Activated CD8-positive, alpha-beta memory T cell treated with anti-CD3 and anti-CD28 coated beads for 36 hours (primary cell): Measurements from ENCODE around the gene ALDH4A1. TPM values are rescaled to one million over a fixed set of nuclear protein-coding genes. Genes with fewer than 3 reads are reported as not detected.

Experiments used
- CTCF ChIA-PET: fragments of 350-600 bp; sonication (Branson Sonifier 250); formaldehyde crosslinking; loops from one replicate; lab custom pipeline; 2021; ENCODE audit warnings: antibody characterized with exemption; lab: Charles Lee
- POLR2A ChIA-PET: fragments of 350-600 bp; sonication (Branson Sonifier 250); formaldehyde crosslinking; loops from one replicate; lab custom pipeline; 2021; ENCODE audit warnings: antibody characterized with exemption; lab: Charles Lee
- total RNA-seq, 2 experiments: library from RNA; stranded (reverse); gene quantifications; one replicate each; pipeline ENCODE4 v1.2.3, GENCODE V29; 2021

ALDH4A1 gene
- total RNA-seq, 2 experiments from 2014 or later: 7.9 to 9.0 TPM

DNA sequence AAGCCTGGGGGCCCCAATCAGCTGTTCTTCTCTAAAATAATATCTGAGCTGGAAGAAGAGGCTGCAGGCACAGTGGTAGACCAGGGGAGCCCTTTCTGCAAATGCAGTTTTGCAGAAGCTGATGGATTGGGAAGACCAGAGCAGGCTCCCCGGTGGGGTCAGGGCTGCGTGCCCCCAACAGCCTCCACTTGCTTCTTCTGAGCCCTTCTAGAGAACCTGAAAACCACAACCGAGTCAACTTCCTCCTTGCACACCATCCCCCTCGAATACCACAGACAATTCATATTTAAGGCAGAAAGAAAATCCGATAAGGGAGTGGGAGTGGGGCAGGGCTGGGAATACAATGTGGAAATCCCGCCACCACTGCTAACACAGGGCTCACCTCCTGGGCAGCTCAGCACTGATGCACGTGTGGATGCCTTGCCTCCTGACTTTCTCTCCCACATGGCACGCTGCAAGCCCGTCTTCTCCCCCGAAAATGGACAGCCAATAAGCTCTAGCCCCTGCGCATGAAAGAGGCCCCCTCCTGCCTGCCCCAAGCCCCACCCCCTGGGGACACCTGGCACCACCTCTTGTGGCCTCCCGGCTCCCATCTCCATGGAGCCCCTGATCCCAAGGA, 25.4 kb upstream of the ALDH4A1 start:
- CTCF ChIA-PET: interaction anchor here (0.5 to 11.1 kb wide), 6 partner anchors 14 to 73 kb away, joined by 3 to 82 read pairs (median 8); no protein-coding TSS in a partner anchor
- POLR2A ChIA-PET: interaction anchor here (0.9 to 3.6 kb wide), 8 partner anchors 12 to 281 kb away, joined by 3 to 66 read pairs (median 4); partner anchors contain the start of genes ALDH4A1 and IFFO2

DNA sequence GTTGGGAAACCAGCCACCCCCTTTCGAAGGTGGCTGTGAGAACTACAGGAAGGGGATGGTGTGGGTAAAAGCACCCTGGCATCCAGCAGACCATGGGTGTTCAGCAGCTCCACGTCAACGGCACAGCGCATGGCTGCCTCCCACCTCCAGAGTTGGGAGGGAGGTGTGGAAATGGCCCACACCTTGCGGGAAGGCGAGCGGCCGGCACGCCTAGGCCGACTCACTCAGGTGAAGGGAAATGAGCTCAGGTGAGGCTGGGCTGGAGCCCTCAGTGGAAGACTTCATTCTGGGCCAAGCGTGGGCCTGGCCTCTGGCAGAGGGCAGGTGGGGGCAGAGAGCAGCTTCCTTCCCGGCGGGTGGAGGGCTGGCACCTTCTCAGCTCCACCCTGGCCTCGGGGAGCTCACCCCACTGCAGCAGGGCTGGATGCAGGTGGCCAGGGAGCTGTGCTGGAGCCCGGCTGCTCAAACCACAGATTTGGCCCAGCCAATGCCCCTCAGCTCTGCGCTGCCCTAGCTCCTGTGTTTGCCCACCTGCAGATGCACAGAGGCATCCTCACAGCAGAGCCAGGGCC, 24.8 kb upstream of the ALDH4A1 start:
- ChIA-PET POLR2A (interaction anchor here (0.6 to 3.6 kb wide), 11 partner anchors 12 to 282 kb away, joined by 3 to 66 read pairs (median 4); partner anchors contain the start of genes ALDH4A1 and IFFO2), CTCF (interaction anchor here (0.5 to 11.1 kb wide), 9 partner anchors 10 to 74 kb away, joined by 3 to 82 read pairs (median 3); no protein-coding TSS in a partner anchor)

DNA sequence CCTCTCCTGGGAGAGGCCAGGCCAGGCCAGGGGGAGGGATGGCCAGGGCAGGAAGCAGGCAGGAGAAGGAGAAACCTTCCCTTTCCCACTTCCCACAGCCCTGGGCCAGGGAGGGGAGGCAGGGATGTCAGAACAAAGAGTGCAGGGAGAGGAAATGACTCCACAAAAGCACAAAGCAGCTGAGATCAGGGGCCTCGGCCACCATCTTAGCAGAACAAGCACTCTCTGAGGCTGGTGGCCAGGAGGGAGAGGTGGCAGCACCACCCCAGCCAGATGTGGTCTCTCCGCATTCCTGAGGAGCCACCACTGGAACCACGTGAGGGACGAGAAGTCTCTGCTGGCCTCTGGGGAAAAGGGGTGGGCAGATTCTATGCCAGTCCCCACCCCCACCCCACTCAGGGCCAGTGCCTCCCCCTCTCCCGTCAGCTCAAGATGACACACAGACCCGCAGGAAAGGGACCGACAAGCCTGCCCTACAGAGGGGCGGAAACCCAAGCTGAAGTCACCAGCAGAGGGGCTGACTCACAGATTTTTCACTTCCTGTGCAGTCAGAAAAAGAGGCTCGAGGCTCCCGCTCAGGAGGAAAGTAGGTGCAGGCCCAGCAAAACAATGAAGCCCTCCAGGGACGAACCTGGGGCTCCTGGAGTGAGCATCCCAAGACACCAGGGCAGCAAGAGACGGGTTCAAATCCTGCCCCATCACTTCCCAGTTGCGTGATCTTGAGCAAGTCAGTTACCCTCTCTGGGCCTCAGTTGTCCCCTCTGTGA, 24.1 kb upstream of the ALDH4A1 start:
- CTCF ChIA-PET: interaction anchor here (0.6 to 11.1 kb wide), 8 partner anchors 11 to 48 kb away, joined by 3 to 82 read pairs (median 4); no protein-coding TSS in a partner anchor
- POLR2A ChIA-PET: interaction anchor here (0.6 to 3.6 kb wide), 9 partner anchors 17 to 283 kb away, joined by 3 to 66 read pairs (median 4); partner anchors contain the start of genes ALDH4A1 and IFFO2

DNA sequence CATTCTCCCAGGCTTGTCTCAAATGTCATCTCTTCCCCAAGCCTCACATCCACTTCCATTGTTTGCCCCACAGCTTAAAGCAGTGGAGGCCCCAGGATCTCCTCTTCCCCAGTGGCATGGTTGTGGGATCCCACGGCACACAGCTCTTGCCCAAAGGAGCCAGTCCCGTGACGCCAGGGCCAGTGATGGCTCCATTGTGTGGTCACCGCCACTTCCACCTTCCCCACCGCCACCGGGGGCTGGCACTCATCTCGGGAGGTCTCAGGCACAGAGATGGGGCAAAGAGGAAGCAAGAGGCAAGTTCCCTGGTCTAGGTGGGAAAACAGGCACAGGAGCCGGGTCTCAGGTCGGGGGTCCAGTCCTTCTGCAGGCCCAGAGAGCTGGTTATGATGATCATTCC, 22.9 kb upstream of the ALDH4A1 start:
- CTCF ChIA-PET: interaction anchor here (2.4 to 11.1 kb wide), 3 partner anchors 13 to 26 kb away, joined by 14 to 82 read pairs (median 28); no protein-coding TSS in a partner anchor

DNA sequence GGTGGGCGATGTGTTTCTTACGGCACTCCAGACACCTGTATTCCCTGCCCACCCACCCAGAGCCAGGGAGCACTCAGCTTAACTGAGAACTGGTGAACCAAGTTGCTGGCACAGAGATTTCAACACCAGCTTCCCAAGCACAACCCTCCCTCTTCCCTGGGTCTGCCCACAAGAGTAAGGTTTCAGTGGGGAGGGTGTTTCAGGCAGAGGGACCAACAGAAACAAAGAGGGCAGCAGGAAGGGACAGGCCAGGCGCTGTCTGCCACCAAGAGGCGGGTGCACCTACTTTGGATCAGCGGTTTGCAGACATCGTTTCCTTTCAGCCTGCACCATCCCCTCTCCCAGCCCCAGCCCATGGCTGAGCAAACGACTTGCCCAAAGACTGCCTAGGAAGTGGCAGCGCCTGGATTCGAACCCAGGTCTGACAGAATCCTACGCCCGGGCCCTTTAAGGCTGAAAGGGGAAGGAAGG, 21.9 kb upstream of the ALDH4A1 start:
- ChIA-PET CTCF (interaction anchor here (1.2 to 11.1 kb wide), 3 partner anchors 12 to 22 kb away, joined by 5 to 82 read pairs (median 14); partner anchors contain the start of gene ALDH4A1), POLR2A (interaction anchor here (0.7 to 1.6 kb wide), 2 partner anchors 32 to 41 kb away, joined by 4 read pairs; partner anchors contain the start of gene IFFO2)

More for the DNA sequence above, 22.9 kb upstream of the ALDH4A1 start:
- POLR2A ChIA-PET: interaction anchor here (3.6 kb wide), 1 partner anchor 30 kb away, joined by 66 read pairs; the partner anchor contains the start of gene IFFO2

DNA sequence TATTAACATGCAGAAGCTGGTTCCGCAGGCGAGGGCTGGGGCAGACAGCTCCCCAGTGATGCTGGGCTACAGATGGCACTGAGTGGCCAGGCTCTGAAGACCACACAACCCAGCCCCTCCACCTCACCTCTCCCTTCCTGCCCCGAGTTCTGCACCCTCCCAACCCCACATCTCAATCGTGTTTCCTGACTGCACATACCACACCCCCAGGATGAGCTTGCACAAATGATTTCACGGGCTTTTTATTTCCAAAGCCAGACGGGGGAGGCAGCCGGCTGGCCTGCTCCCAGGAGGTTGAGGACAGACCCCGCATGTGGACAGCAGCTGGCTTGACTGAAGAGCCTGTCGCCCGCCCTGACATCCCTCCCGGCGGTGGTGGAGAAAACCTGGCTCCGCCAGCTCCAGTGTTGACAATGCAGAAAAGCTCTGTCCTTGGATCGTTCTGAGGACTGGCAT, 21.4 kb upstream of the ALDH4A1 start:
- ChIA-PET CTCF (interaction anchor here (1.2 to 11.1 kb wide), 3 partner anchors 11 to 21 kb away, joined by 5 to 82 read pairs (median 14); partner anchors contain the start of gene ALDH4A1), POLR2A (interaction anchor here (0.7 to 1.6 kb wide), 2 partner anchors 32 to 42 kb away, joined by 4 read pairs; partner anchors contain the start of gene IFFO2)

DNA sequence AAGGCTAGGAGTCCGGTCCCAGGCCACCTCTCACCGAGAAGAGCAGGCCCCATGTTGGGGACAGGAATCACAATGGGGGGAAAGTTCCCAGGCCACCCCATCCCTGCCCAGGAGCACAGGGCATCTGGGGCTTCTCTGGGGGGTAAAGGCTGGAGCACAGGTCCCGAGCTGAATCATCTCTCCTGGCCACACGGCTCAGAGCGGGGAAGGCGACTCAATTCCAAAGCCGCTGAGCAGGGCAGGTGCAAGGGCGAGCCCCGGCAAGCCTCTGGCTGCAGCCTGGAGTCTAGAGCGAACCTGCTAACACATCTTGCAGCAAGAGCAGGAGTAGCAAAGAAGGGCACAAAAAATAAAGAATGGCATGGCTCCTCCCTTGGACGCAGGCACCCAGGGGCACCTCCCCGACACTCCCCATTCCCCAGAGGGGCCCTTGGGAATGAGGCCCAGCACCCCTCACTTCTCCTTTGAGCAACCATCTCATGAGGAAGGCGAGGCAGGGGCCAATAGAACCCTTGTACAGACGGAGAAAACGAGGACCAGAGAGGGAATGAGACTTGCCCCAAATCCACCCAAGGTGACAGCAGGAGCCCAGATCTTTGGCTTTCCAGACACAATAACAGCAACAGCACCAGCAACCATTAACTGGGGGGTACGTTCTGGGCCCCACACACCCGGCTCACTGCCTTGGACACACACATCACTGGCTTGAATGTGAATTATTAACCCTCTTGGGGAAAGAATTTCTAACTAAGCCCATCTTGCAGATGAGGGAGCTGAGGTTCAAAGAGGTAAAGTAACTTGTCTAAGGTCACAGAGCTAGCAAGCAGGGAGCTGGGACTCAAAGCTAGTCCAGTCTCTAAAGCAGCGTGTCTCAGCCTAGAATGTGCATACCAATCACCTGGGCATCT, 20.7 kb upstream of the ALDH4A1 start:
- ChIA-PET POLR2A (interaction anchor here (0.7 to 1.6 kb wide), 2 partner anchors 33 to 42 kb away, joined by 4 read pairs; partner anchors contain the start of gene IFFO2), CTCF (interaction anchor here (1.1 to 11.1 kb wide), 4 partner anchors 10 to 21 kb away, joined by 4 to 82 read pairs (median 10); partner anchors contain the start of gene ALDH4A1)

DNA sequence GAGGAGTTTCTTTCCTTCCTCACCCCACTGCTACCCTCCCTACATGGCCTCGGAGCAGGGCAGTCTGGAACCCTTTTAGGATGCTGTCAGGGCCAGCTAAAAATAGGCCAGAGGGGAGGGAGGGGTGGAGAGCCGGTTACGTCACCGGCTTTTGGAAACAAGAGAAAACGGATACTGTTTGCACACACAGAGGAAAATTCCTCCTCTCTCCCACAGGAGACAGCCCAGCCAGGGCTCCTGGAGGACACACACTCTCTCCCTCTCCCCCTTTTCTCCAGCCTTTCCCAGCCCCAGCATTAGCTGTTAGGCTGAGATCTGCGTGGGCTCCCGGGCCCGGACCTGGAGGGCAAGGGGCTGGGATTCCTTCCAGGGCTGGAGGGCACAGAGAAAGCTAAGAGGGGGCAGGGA, 20.0 kb upstream of the ALDH4A1 start:
- ChIA-PET POLR2A (interaction anchor here (0.7 kb wide), 1 partner anchor 9 kb away, joined by 3 read pairs; no protein-coding TSS in a partner anchor), CTCF (interaction anchor here (1.1 to 11.1 kb wide), 2 partner anchors 10 to 15 kb away, joined by 4 to 82 read pairs; no protein-coding TSS in a partner anchor)

DNA sequence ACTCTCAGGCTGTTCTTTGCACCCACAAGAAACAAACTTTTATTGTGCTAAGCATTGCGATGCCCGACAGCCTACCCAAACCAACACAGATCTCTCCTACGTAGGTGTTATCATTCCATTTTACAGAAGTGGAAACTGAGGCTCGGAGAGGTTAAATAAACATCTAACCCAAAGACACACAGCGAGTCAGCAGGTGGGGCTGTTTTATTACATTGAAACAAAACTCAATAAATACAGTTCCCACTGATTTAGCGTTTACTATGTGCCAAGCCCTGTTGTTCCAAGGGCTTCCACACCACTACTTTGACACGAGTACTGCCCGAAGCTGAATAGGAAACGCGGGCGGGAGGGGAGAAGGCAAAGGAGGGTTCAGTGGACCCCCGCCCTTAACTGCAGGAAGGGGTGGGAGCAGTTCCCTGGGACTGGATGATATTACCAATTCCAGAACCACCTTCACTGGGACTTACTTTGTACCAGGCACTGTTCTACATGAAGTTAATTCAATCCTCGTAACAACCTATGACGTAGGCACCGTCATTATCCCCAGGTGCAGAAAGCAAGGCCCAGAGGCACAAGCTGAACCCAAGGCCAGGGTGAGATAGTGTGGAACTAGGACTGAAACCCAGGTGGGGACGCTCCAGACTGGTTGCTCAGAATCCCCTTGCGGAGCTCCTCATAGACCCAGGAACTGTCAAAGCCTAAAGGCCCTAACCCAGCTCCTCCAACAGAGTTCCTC, 19.3 kb upstream of the ALDH4A1 start:
- CTCF ChIA-PET: interaction anchor here (1.1 to 11.1 kb wide), 2 partner anchors 9 to 15 kb away, joined by 4 to 82 read pairs; no protein-coding TSS in a partner anchor
- POLR2A ChIA-PET: interaction anchor here (0.7 kb wide), 1 partner anchor 8 kb away, joined by 3 read pairs; no protein-coding TSS in a partner anchor

DNA sequence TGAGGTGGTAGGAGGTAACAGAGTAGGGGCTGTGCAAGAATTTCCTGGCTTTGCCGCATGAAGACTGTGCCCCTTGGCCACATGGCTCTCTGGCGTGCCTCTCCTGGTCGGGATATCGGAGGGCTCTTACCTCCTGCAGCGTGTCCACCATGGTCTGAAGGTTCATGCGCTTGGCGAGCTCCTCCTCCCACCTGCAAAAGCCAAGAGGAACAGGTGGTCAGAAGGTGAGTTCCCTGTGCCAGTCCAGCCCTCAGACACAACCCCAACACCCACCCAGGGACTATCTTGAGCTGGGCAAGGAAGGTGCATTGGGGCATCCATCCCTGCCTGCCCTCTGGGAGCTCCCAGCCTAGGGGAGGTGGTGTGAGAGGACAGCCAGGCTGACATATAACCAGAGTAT, 18.6 kb upstream of the ALDH4A1 start:
- ChIA-PET CTCF (interaction anchor here (11.1 kb wide), 1 partner anchor 8 kb away, joined by 82 read pairs; no protein-coding TSS in a partner anchor), POLR2A (no interaction called here)

DNA sequence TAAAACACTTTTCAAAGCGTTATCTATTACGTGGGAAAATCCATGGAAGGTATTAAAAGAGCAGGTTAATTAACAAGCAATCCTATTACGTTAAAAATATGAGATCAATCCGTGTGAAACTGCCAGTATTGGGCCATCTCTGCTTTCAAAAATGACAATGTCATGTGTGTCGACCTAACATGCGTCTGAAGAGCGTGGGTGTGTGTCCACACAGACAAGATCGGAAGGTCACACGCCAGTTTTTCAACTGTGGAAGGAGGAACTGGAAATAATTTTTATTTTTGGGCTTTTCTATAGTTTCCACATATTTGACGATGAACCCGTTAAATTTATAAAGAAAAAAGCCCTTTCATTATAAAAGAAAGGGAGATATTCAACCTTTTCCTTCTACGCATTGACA, 17.6 kb upstream of the ALDH4A1 start:
- POLR2A ChIA-PET: no interaction called here
- CTCF ChIA-PET: interaction anchor here (1.4 kb wide), 1 partner anchor 12 kb away, joined by 3 read pairs; no protein-coding TSS in a partner anchor

DNA sequence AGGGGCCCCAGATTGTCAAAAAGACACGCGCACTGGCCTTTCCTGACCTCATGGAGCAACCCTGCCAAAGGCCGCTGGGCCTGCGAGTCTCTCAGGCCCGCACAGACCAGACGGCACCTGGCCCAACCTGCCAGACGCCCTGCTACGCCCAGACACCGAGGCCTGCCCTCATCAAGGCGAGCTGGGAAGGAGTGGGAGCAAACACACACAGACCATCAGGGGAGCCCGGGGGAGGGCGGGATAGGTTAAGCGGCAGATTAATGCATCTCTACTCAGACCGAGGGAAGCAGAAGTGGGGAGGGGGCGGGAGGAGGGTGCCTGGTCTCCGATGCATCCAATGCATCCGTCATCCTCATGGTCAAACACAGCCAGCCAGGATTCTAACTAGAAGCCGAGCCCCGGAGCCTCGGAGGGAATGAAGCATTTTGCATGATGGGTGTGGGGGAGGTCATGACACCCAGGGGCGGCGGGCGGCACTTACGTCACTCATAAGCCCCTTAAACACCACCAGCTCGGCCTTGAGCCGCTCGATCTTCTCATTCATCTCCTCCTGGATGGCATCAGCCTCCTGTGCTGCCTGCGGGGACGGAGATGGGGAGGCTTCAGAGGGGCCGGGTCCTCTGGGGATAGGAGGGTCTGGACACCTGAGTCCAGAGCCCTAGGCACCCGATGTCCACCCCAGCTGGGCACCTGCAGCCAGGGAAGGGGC, 17.0 kb upstream of the ALDH4A1 start:
- CTCF ChIA-PET: interaction anchor here (1.4 kb wide), 1 partner anchor 12 kb away, joined by 3 read pairs; no protein-coding TSS in a partner anchor
- POLR2A ChIA-PET: no interaction called here

DNA sequence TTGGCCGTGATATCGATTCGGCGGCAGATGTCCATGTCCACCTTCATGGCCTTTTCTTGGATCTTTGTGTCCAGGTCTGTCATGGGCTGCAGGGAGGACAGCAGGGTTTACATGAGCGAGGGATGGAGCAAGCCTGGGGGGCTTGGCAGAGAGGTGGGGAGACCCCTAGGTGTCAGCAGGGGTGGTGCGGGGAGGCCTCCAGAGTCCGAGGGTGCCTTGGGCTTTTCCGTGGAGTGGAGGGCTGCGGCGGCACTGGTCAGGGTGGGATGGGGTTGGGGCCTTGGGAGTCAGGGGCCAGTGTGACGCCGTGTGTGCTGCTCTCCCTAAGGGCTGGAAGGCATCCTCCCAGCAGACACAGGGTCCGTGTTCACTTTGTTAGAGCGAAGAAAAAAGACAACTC, 16.1 kb upstream of the ALDH4A1 start:
- CTCF ChIA-PET: interaction anchor here (0.6 kb wide), 1 partner anchor 32 kb away, joined by 3 read pairs; no protein-coding TSS in a partner anchor
- POLR2A ChIA-PET: no interaction called here

DNA sequence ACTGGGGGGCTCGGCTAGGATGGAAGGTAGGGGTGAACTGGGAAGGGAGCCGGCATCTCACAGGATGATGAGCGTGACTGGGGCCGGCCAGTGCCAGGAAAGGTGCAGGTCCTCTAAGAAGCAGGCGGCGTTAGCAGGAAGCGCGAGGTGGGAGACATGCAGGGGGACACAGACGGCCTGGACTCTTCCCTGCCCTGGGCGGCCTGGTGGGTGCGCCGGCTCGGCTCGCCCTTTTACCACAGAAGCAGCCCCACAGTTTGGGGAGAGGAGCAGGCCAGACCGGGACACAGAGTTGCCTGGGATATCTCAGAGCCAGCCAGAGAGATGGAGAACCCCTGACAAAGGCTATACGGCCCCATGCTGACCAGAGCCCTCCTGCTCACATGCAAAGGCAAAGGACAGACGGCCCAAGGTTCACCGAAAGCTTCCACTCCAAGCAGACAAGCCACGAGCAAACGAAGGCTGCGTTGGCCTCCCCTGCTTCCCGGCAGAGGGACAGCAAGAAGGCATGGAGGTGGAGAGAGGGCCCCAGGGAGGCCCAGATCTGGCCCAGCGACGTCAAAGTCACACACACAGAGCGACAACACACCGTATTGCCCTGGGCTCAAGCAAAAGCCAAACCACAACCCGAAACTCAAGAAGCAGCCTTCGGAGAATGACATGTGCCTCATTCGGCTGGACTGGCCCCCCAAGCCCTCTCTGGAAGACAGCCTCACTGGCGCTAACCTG, 14.9 kb upstream of the ALDH4A1 start:
- ChIA-PET CTCF (no interaction called here), POLR2A (no interaction called here)

DNA sequence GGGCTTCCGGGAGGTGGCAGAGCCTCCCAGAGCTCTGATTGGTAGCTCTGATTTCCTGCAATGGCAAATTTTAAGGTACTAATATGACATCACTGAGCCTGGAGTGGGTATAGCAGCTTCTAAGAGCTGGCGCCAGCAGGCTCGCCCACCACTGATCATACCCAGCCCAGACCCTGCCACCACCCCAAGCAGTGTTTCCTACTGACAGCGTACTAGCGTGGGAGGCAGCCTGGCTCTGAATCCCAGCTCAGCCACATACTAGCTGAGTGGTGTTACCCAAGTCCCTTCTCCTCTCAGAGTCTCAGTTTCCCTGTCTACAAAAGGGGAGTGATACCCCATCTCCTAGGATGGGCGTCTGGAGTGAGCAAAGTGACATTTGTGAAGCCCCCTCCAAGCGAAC, 13.0 kb upstream of the ALDH4A1 start:
- CTCF ChIA-PET: interaction anchor here (0.7 to 5.1 kb wide), 4 partner anchors 11 to 239 kb away, joined by 3 to 82 read pairs (median 4); no protein-coding TSS in a partner anchor
- POLR2A ChIA-PET: interaction anchor here (1.2 kb wide), 1 partner anchor 12 kb away, joined by 3 read pairs; no protein-coding TSS in a partner anchor
